AG04449 (cell line): ENCODE data around the gene RGS5.

Experiments used
- CTCF ChIA-PET: fragments of 350-600 bp; formaldehyde crosslinking; extraction: SDS; loops from one replicate; lab custom pipeline; 2021; ENCODE audit warnings: antibody characterized with exemption; lab: Yijun Ruan, JAX
- POLR2A ChIA-PET: fragments of 400-600, 350-600 bp; formaldehyde crosslinking; extraction: SDS; loops from one replicate; lab custom pipeline; 2020; ENCODE audit warnings: antibody characterized with exemption, inconsistent platforms; lab: Yijun Ruan, JAX
- DNase-seq: peaks from one replicate; pipeline ENCODE4 v3.0.0-alpha.2; 2010; ENCODE audit warnings: low read depth, low spot score
- H3K4me3 ChIP-seq: 2 replicates; pipeline ENCODE4 v1.5.1; 2011; ENCODE audit warnings: low read depth, mild to moderate bottlenecking, control low read depth, low read length
- TF ChIP-seq, protein P1 (sequence below): IDR thresholded peaks from one replicate; pipeline ENCODE4 v1.5.1; 2011; ENCODE audit warnings: mild to moderate bottlenecking, moderate library complexity, low read length, control low read depth, inconsistent platforms; ENCODE audit not compliant: insufficient read depth; ENCODE audit errors: missing control alignments

Gene RGS5

DNA sequence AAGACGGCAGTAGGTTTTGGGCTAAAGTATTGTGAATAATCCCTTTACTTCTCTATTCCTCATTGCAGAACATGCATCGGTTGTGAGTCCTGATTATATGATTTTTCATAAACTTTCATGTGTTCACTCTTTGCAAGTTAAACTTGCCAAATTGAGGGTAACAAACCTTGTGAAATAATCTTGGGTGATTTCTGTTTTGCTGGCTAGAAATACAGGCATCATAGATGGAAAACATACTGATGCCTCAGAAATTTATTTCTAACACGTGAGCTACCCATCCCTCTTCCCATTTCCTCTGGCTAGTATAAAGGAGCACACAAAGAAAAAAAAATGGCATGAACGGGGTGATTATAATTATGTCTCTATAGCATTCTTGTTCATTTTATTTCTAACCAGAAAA, 39.6 kb downstream of the RGS5 start:
- CTCF ChIA-PET, result interaction anchor here (1.2 to 2.5 kb wide), 7 partner anchors 12 to 310 kb away, joined by 4 to 11 read pairs (median 7); partner anchors contain the start of gene RGS4
- POLR2A ChIA-PET, result interaction anchor here (0.7 to 0.9 kb wide), 2 partner anchors 77 to 166 kb away, joined by 3 to 4 read pairs; no protein-coding TSS in a partner anchor
- no peak overlapping the region for H3K4me3 ChIP-seq
- TF ChIP-seq, protein P1, sequence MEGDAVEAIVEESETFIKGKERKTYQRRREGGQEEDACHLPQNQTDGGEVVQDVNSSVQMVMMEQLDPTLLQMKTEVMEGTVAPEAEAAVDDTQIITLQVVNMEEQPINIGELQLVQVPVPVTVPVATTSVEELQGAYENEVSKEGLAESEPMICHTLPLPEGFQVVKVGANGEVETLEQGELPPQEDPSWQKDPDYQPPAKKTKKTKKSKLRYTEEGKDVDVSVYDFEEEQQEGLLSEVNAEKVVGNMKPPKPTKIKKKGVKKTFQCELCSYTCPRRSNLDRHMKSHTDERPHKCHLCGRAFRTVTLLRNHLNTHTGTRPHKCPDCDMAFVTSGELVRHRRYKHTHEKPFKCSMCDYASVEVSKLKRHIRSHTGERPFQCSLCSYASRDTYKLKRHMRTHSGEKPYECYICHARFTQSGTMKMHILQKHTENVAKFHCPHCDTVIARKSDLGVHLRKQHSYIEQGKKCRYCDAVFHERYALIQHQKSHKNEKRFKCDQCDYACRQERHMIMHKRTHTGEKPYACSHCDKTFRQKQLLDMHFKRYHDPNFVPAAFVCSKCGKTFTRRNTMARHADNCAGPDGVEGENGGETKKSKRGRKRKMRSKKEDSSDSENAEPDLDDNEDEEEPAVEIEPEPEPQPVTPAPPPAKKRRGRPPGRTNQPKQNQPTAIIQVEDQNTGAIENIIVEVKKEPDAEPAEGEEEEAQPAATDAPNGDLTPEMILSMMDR, result no peak
- no peak for DNase-seq

DNA sequence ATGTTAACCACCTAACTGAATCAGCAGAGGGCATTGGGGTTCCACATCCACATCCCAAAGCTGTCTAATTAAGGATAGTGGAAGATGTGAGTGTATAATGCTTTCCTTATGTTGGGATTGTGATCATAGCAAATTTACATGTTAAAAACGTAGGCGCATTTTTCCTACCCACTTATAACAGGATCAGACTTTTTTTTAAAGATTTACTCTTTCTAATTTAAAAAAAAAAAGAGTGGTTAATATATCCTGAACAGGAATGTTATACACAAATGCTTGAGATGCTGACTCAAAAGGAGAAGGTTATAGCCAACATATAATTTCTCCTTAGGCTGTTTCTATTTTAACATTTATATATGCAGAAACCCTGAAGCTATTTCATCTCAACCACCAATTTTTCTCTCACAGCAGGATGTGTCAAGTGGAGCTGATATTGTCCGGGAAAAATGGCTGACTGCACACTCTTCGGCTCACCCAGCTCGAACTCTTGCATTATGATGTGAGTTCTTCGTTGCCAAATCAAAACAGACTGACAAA, 40.3 kb downstream of the RGS5 start:
- peak; percentile 59 for DNase-seq
- POLR2A ChIA-PET, result interaction anchor here (0.7 to 0.9 kb wide), 2 partner anchors 77 to 165 kb away, joined by 3 to 4 read pairs; no protein-coding TSS in a partner anchor

DNA sequence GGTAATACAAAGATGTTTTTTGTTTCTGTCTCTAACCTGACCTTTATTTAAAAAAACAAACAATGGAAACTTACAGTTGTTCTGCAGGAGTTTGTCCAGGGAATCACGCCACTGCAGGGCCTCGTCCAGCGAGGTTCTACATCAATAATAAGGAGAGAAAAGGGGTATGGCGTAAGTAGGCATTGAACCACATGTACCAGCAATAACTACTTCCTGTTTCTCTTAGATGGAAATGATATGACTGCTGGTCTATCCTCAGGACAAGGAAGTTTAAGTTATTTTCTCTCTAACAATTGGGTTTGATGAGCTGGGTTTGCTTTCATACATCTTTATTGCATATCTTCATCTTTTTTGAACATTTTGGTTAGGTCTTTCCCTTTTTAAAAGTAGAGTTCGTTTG, 40.9 kb downstream of the RGS5 start:
- H3K4me3 ChIP-seq, result no peak overlapping the region
- TF ChIP-seq, protein P1, result no peak
- CTCF ChIA-PET, result interaction anchor here (1.0 to 2.5 kb wide), 6 partner anchors 13 to 308 kb away, joined by 3 to 11 read pairs (median 7); no protein-coding TSS in a partner anchor
- POLR2A ChIA-PET, result no interaction called here
- no peak for DNase-seq

More for the DNA sequence above, 40.3 kb downstream of the RGS5 start:
- CTCF ChIA-PET, result interaction anchor here (1.0 to 2.5 kb wide), 7 partner anchors 13 to 309 kb away, joined by 3 to 11 read pairs (median 6); no protein-coding TSS in a partner anchor
- H3K4me3 ChIP-seq, result no peak overlapping the region
- TF ChIP-seq, protein P1, result no peak

DNA sequence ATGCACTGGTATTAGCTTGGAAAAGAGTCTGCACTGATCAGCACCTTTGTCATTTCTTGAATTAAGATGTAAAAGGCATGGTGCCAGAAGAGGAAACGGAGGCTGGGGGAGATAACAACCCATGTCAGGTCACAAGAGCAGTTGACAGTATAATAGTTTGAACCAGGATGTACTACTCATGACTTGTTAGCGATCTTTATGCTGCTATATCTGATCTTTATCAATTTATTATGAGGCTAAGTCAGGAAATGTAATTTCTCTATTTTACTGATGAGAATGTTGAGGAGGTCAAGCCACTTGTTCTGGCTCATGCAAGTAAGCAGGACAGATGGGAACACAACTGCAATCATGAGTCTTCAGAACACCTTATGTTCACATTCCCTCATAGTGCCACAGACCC, 41.4 kb downstream of the RGS5 start:
- ChIA-PET CTCF (no interaction called here), POLR2A (no interaction called here)
- H3K4me3 ChIP-seq, result no peak overlapping the region
- TF ChIP-seq, protein P1, result no peak
- no peak for DNase-seq

DNA sequence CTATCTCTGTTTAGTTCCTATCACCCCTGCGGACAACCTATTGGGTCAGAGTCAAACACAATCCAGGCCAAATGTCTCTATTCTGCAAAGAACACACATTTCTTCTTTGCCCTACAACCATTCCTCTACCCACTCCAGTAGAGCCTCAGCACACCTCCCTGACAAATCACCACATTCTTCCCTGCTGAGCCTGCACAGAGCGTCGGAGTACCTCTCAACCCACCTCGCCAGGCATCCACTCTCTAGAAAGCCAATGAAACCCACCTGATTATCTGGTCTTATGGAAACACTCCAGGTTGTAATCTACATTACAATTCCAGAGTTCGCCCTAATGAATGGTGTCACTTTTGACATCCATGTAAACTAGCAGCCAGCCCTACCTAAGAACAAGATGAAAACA, 47.1 kb downstream of the RGS5 start:
- DNase-seq, result no peak
- POLR2A ChIA-PET, result no interaction called here
- H3K4me3 ChIP-seq, result no peak overlapping the region
- CTCF ChIA-PET, result interaction anchor here (2.1 kb wide), 1 partner anchor 20 kb away, joined by 7 read pairs; no protein-coding TSS in a partner anchor
- TF ChIP-seq, protein P1, result no peak

DNA sequence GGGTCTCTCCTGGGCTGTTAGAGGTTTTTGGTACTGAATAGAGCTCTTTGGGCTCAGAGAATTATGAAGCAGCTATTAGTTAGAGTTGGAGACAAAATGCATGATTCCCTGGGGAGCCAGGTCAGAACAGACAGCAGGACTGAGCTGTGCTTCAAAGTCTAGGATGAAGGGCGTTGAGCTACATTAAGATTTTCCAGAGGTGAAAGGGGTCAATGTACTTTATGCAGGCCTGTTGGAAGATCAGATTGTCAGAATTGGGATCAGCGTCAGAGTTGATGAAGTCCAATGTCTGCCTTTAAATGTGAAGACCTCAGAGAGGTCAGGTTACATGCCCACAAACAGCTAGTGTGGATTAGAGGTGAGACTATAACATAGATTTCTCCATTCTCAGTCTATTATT, 53.8 kb downstream of the RGS5 start:
- TF ChIP-seq, protein P1, result no peak
- H3K4me3 ChIP-seq, result no peak overlapping the region
- DNase-seq, result no peak
- ChIA-PET POLR2A (no interaction called here), CTCF (interaction anchor here (1.9 to 2.0 kb wide), 2 partner anchors 25 to 27 kb away, joined by 4 to 7 read pairs; no protein-coding TSS in a partner anchor)
